Measurements from ENCODE around the gene GTF2H4. TPM values are rescaled to one million over a fixed set of nuclear protein-coding genes. Genes with fewer than 3 reads are reported as not detected.

GTF2H4 gene
- total and polyA plus RNA-seq, 10 of the 15 experiments (the other 5 are each of a cell fraction or from before 2014, with no cell fraction given), result 1.1 to 43.8 (median 18.9) TPM

DNA sequence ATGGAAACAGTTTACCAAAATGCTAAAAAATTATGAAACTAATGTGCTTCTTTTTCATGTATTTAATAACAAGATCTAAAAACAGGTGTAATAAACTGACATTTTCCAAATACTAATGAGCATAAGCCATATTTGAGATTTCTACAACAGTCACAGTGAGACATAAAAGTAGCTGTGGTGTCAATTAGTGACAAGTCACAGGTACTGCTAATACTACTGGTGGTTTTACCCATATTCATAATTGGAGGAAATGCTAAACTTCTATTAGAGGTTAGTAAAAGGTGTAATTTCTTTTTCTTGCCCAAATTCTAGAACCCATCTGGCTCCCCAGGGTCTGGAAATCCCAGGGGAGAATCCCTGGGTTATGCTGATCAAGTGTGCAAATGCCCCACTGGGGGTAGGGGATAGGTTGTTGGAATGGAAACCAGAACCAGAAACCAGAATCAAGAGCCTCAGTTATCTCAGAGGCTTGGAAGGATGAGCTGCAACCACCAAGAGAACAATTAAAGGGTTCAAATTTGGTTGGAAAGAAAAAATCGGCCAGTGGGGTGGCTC is 7.1 kb upstream of the GTF2H4 start (continued):
- TF ChIP-seq, protein P1, sequence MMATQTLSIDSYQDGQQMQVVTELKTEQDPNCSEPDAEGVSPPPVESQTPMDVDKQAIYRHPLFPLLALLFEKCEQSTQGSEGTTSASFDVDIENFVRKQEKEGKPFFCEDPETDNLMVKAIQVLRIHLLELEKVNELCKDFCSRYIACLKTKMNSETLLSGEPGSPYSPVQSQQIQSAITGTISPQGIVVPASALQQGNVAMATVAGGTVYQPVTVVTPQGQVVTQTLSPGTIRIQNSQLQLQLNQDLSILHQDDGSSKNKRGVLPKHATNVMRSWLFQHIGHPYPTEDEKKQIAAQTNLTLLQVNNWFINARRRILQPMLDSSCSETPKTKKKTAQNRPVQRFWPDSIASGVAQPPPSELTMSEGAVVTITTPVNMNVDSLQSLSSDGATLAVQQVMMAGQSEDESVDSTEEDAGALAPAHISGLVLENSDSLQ (IDR thresholded peaks at IDR 0.05), result peak; percentile 21; the same call in 1 of the 2 replicates
- TF ChIP-seq BCL11A (IDR thresholded peaks at IDR 0.05; ENCODE audit: low read depth, low read length) (peak; percentile 38; the same call in 1 of the 2 replicates), MEF2B (IDR thresholded peaks at IDR 0.05; ENCODE audit: partially characterized antibody, poor library complexity, severe bottlenecking) (peak; percentile 94), ZBTB11 (CRISPR knock-in tag; IDR thresholded peaks at IDR 0.05) (no peak), SUPT20H (IDR thresholded peaks at IDR 0.05; ENCODE audit: borderline replicate concordance, control insufficient read depth, low read depth, low read length) (no peak), MTA2 (IDR thresholded peaks at IDR 0.05; ENCODE audit: low read depth) (peak; percentile 98), IKZF2 (IDR thresholded peaks at IDR 0.05) (peak; percentile 79), CHD2 (IDR thresholded peaks at IDR 0.05; ENCODE audit: borderline replicate concordance, low read depth, low read length) (no peak), NR2F1 (conservative IDR thresholded peaks at IDR 0.05) (no peak), HDAC2 (IDR thresholded peaks at IDR 0.05) (no peak), SREBF2 (IDR thresholded peaks at IDR 0.05; ENCODE audit: low read length) (no peak)
- TF ChIP-seq, protein P2, sequence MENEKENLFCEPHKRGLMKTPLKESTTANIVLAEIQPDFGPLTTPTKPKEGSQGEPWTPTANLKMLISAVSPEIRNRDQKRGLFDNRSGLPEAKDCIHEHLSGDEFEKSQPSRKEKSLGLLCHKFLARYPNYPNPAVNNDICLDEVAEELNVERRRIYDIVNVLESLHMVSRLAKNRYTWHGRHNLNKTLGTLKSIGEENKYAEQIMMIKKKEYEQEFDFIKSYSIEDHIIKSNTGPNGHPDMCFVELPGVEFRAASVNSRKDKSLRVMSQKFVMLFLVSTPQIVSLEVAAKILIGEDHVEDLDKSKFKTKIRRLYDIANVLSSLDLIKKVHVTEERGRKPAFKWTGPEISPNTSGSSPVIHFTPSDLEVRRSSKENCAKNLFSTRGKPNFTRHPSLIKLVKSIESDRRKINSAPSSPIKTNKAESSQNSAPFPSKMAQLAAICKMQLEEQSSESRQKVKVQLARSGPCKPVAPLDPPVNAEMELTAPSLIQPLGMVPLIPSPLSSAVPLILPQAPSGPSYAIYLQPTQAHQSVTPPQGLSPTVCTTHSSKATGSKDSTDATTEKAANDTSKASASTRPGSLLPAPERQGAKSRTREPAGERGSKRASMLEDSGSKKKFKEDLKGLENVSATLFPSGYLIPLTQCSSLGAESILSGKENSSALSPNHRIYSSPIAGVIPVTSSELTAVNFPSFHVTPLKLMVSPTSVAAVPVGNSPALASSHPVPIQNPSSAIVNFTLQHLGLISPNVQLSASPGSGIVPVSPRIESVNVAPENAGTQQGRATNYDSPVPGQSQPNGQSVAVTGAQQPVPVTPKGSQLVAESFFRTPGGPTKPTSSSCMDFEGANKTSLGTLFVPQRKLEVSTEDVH (IDR thresholded peaks at IDR 0.05; ENCODE audit: low read depth, partially characterized antibody), result peak; percentile 14
- TF ChIP-seq, protein P3, sequence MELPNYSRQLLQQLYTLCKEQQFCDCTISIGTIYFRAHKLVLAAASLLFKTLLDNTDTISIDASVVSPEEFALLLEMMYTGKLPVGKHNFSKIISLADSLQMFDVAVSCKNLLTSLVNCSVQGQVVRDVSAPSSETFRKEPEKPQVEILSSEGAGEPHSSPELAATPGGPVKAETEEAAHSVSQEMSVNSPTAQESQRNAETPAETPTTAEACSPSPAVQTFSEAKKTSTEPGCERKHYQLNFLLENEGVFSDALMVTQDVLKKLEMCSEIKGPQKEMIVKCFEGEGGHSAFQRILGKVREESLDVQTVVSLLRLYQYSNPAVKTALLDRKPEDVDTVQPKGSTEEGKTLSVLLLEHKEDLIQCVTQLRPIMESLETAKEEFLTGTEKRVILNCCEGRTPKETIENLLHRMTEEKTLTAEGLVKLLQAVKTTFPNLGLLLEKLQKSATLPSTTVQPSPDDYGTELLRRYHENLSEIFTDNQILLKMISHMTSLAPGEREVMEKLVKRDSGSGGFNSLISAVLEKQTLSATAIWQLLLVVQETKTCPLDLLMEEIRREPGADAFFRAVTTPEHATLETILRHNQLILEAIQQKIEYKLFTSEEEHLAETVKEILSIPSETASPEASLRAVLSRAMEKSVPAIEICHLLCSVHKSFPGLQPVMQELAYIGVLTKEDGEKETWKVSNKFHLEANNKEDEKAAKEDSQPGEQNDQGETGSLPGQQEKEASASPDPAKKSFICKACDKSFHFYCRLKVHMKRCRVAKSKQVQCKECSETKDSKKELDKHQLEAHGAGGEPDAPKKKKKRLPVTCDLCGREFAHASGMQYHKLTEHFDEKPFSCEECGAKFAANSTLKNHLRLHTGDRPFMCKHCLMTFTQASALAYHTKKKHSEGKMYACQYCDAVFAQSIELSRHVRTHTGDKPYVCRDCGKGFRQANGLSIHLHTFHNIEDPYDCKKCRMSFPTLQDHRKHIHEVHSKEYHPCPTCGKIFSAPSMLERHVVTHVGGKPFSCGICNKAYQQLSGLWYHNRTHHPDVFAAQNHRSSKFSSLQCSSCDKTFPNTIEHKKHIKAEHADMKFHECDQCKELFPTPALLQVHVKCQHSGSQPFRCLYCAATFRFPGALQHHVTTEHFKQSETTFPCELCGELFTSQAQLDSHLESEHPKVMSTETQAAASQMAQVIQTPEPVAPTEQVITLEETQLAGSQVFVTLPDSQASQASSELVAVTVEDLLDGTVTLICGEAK (IDR thresholded peaks at IDR 0.05; ENCODE audit: borderline replicate concordance), result no peak
